ENCODE results near the gene ANKFY1.

The ANKFY1 gene

GRCh38 chr17:4232168-4232813 lies 31.5 kb downstream of the ANKFY1 start:
- H3K4me3 ChIP-seq (ENCODE audit: low read depth, low read length) = no peak overlapping the region
- no peak overlapping the region for H3K27ac ChIP-seq (ENCODE audit: extremely low read depth, low read depth, low read length)
- peaks cover 48 to 51% of the 10 kb centered on the region in 2 experiments for H3K36me3 ChIP-seq (ENCODE audit: control insufficient read depth in 2 of 2, insufficient read depth in 1 of 2, low read length in 2 of 2)

More at GRCh38 chr17:4232168-4232813, 31.5 kb downstream of the ANKFY1 start:
- TF ChIP-seq ZSCAN23 (tag by site-specific recombination; IDR thresholded peaks at IDR 0.05) = no peak
- TF ChIP-seq EGR2 (tag by site-specific recombination; IDR thresholded peaks at IDR 0.05; ENCODE audit: low read depth) = no peak
- TF ChIP-seq SCRT2 (tag by site-specific recombination; IDR thresholded peaks at IDR 0.05) = peak; percentile 38; the same call in 1 of the 2 replicates
- peak; percentile 31; the same call in 1 of the 2 replicates for TF ChIP-seq ZBTB17 (tag by site-specific recombination; IDR thresholded peaks at IDR 0.05)
- TF ChIP-seq, protein P1, sequence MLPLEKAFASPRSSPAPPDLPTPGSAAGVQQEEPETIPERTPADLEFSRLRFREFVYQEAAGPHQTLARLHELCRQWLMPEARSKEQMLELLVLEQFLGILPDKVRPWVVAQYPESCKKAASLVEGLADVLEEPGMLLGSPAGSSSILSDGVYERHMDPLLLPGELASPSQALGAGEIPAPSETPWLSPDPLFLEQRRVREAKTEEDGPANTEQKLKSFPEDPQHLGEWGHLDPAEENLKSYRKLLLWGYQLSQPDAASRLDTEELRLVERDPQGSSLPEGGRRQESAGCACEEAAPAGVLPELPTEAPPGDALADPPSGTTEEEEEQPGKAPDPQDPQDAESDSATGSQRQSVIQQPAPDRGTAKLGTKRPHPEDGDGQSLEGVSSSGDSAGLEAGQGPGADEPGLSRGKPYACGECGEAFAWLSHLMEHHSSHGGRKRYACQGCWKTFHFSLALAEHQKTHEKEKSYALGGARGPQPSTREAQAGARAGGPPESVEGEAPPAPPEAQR (tag by site-specific recombination; IDR thresholded peaks at IDR 0.05) = no peak
- peak; percentile 54 for TF ChIP-seq ZNF366 (tag by site-specific recombination; conservative IDR thresholded peaks at IDR 0.05)
- peak; percentile 87 for TF ChIP-seq OSR2 (tag by site-specific recombination; IDR thresholded peaks at IDR 0.05)
- TF ChIP-seq, protein P2, sequence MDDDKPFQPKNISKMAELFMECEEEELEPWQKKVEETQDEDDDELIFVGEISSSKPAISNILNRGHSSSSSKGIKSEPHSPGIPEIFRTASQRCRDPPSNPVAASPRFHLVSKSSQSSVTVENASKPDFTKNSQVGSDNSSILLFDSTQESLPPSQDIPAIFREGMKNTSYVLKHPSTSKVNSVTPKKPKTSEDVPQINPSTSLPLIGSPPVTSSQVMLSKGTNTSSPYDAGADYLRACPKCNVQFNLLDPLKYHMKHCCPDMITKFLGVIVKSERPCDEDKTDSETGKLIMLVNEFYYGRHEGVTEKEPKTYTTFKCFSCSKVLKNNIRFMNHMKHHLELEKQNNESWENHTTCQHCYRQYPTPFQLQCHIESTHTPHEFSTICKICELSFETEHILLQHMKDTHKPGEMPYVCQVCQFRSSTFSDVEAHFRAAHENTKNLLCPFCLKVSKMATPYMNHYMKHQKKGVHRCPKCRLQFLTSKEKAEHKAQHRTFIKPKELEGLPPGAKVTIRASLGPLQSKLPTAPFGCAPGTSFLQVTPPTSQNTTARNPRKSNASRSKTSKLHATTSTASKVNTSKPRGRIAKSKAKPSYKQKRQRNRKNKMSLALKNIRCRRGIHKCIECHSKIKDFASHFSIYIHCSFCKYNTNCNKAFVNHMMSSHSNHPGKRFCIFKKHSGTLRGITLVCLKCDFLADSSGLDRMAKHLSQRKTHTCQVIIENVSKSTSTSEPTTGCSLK (tag by site-specific recombination; IDR thresholded peaks at IDR 0.05) = no peak
- no peak for TF ChIP-seq KLF17 (tag by site-specific recombination; IDR thresholded peaks at IDR 0.05)
- TF ChIP-seq SP7 (tag by site-specific recombination; IDR thresholded peaks at IDR 0.05) = 0 out of 2 replicates have a peak, but pooled peaks have one; percentile 21
- TF ChIP-seq GLIS1 (tag by site-specific recombination; IDR thresholded peaks at IDR 0.05) = no peak
- no peak for TF ChIP-seq ZNF324 (tag by site-specific recombination; IDR thresholded peaks at IDR 0.05)
- TF ChIP-seq ZNF529 (tag by site-specific recombination; IDR thresholded peaks at IDR 0.05; ENCODE audit: insufficient replicate concordance) = no peak
- no peak for TF ChIP-seq ZNF398 (tag by site-specific recombination; IDR thresholded peaks at IDR 0.05)
- peak; percentile 44 for TF ChIP-seq PRDM6 (tag by site-specific recombination; IDR thresholded peaks at IDR 0.05)
- TF ChIP-seq ZNF140 (tag by site-specific recombination; IDR thresholded peaks at IDR 0.05) = no peak
- no peak for TF ChIP-seq AEBP2 (tag by site-specific recombination; IDR thresholded peaks at IDR 0.05; ENCODE audit: borderline replicate concordance)
- ChIA-PET CTCF (interaction anchor here (1.0 to 1.7 kb wide), 2 partner anchors 9 to 16 kb away, joined by 3 to 7 read pairs; no protein-coding TSS in a partner anchor), POLR2A (no interaction called here)
- H3K4me1 ChIP-seq (ENCODE audit: control insufficient read depth, insufficient read depth, low read length) = peaks cover 5% of the 10 kb centered on the region
- no peaks in the 10 kb centered on the region for H3K9me3 ChIP-seq (ENCODE audit: control insufficient read depth, insufficient read depth, low read depth, low read length)

All from HEK293 (cell line).